Measurements from ENCODE around the gene ABHD10.

- TF ChIP-seq POLR2A (IDR thresholded peaks at IDR 0.05; ENCODE audit: low read depth, low read length) (no peak), SRF (IDR thresholded peaks at IDR 0.05; ENCODE audit: low read depth in 2 of 2, low read length in 2 of 2) (no peak), SP1 (IDR thresholded peaks at IDR 0.05; ENCODE audit: low read depth, low read length) (no peak), BMI1 (IDR thresholded peaks at IDR 0.05; ENCODE audit: borderline replicate concordance) (no peak), POLR2AphosphoS5 (IDR thresholded peaks at IDR 0.05; ENCODE audit: low read length) (no peak), MYC (IDR thresholded peaks at IDR 0.05; ENCODE audit: insufficient read depth, insufficient read length, insufficient replicate concordance, low read length, severe bottlenecking) (no peak), ELK1 (IDR thresholded peaks at IDR 0.05; ENCODE audit: low read depth, low read length) (no peak), MEF2B (IDR thresholded peaks at IDR 0.05; ENCODE audit: partially characterized antibody, poor library complexity, severe bottlenecking) (no peak), JUND (IDR thresholded peaks at IDR 0.05; ENCODE audit: low read depth, low read length) (no peak), TAF1 (IDR thresholded peaks at IDR 0.05; ENCODE audit: borderline replicate concordance, low read depth, low read length) (no peak), SKIL (IDR thresholded peaks at IDR 0.05; ENCODE audit: low read depth, poor library complexity, severe bottlenecking) (no peak), NR2C2 (IDR thresholded peaks at IDR 0.05; ENCODE audit: borderline replicate concordance, control insufficient read depth, insufficient read length, low read depth) (no peak)
- TF ChIP-seq, protein P1, sequence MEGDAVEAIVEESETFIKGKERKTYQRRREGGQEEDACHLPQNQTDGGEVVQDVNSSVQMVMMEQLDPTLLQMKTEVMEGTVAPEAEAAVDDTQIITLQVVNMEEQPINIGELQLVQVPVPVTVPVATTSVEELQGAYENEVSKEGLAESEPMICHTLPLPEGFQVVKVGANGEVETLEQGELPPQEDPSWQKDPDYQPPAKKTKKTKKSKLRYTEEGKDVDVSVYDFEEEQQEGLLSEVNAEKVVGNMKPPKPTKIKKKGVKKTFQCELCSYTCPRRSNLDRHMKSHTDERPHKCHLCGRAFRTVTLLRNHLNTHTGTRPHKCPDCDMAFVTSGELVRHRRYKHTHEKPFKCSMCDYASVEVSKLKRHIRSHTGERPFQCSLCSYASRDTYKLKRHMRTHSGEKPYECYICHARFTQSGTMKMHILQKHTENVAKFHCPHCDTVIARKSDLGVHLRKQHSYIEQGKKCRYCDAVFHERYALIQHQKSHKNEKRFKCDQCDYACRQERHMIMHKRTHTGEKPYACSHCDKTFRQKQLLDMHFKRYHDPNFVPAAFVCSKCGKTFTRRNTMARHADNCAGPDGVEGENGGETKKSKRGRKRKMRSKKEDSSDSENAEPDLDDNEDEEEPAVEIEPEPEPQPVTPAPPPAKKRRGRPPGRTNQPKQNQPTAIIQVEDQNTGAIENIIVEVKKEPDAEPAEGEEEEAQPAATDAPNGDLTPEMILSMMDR (IDR thresholded peaks at IDR 0.05 in 2 of 3, conservative IDR thresholded peaks at IDR 0.05 in 1 of 3; ENCODE audit: control insufficient read depth in 2 of 3, extremely low read depth in 1 of 3, insufficient read depth in 1 of 3, low read depth in 3 of 3, low read length in 3 of 3) = no peak
These were observed 49.0 kb downstream of the ABHD10 start for GRCh38 chr3:112027826-112028225.

Data from GM12878 (cell line).